ENCODE results near the gene ABCD2. TPM values are rescaled to one million over a fixed set of nuclear protein-coding genes. Genes with fewer than 3 reads are reported as not detected.

ABCD2 gene
- total RNA-seq, 1 experiment from 2014 or later: not detected

GRCh38 chr12:39626033-39626814 is 6.6 kb upstream of the ABCD2 start:
- H3K4me2 ChIP-seq (ENCODE audit: insufficient read depth, insufficient read length, low read length): no peak overlapping the region
- no peak overlapping the region for H3K4ac ChIP-seq (ENCODE audit: low read depth, low read length)
- no peak overlapping the region for H3K27ac ChIP-seq (ENCODE audit: insufficient read length, low read depth, low read length)
- no peak overlapping the region for H4K91ac ChIP-seq (ENCODE audit: insufficient read length, low read depth, low read length)
- Mint-ChIP-seq H3K27me3 (ENCODE audit: low read depth) (no peaks in the 10 kb centered on the region; the same call in 1 of the 2 replicates), H3K9me3 (no peaks in the 10 kb centered on the region; a peak in 1 of 5 replicates), H3K27ac (no peak overlapping the region; a peak in 1 of 7 replicates), H3K36me3 (ENCODE audit: insufficient read depth in 1 of 3, low read depth in 3 of 3) (no peaks in the 10 kb centered on the region), H3K4me3 (no peak overlapping the region), H3K4me1 (peaks cover 6 to 9% of the 10 kb centered on the region in 2 experiments; a peak in 3 of 4 replicates)
- no peaks in the 10 kb centered on the region for H3K4me1 ChIP-seq (ENCODE audit: insufficient read depth, low read length)
- H3T11ph ChIP-seq (ENCODE audit: low read length): no peak overlapping the region
- H3K9me3 ChIP-seq (ENCODE audit: control insufficient read depth, low read depth, low read length): no peaks in the 10 kb centered on the region
- no peak overlapping the region for H2BK15ac ChIP-seq (ENCODE audit: low read depth, low read length)
- H2BK120ac ChIP-seq (ENCODE audit: low read depth, low read length, poor library complexity, severe bottlenecking): no peak overlapping the region
- H2BK12ac ChIP-seq (ENCODE audit: insufficient read length, low read depth, low read length): no peak overlapping the region
- H2BK20ac ChIP-seq (ENCODE audit: low read depth, low read length, poor library complexity, severe bottlenecking): no peak overlapping the region
- H3K79me1 ChIP-seq (ENCODE audit: insufficient read depth, low read depth, low read length, poor library complexity, severe bottlenecking): no peaks in the 10 kb centered on the region
- H3K14ac ChIP-seq (ENCODE audit: insufficient read depth, low read length): no peak overlapping the region
- H3K56ac ChIP-seq (ENCODE audit: insufficient read length, low read depth, low read length): no peak overlapping the region
- no peak overlapping the region for H4K5ac ChIP-seq (ENCODE audit: insufficient read length, low read depth, low read length)
- H3K23me2 ChIP-seq (ENCODE audit: insufficient read length, low read depth, low read length, poor library complexity, severe bottlenecking): no peaks in the 10 kb centered on the region
- H2BK5ac ChIP-seq (ENCODE audit: insufficient read length, low read length): no peak overlapping the region
- H3K27me3 ChIP-seq (ENCODE audit: insufficient read depth, low read length): no peaks in the 10 kb centered on the region
- no peaks in the 10 kb centered on the region for H3K79me2 ChIP-seq (ENCODE audit: insufficient read depth, low read length)
- H2AK5ac ChIP-seq (ENCODE audit: insufficient read length, low read length): no peak overlapping the region
- H3K23ac ChIP-seq (ENCODE audit: insufficient read length, low read depth, low read length): no peak overlapping the region
- H2AFZ ChIP-seq (ENCODE audit: low read length): no peak overlapping the region
- peak; percentile 40; the same call in 1 of the 3 replicates for TF ChIP-seq CTCF (conservative IDR thresholded peaks at IDR 0.05)
- no CpG with 5 or more reads among the region's 20 CpGs for WGBS (ENCODE audit: extremely low coverage, insufficient read length, low lambda C conversion rate)
- no peak overlapping the region for H3K18ac ChIP-seq (ENCODE audit: insufficient read length, low read depth, low read length)
- peak; percentile 84 for DNase-seq
- no peaks in the 10 kb centered on the region for H4K20me1 ChIP-seq (ENCODE audit: control insufficient read depth, insufficient read depth, insufficient read length)
- no peak overlapping the region for H4K8ac ChIP-seq (replicated peaks; ENCODE audit: insufficient read length, low read depth, low read length)
- H3K9ac ChIP-seq (ENCODE audit: extremely low read depth, insufficient read length, low read length): no peak overlapping the region

All from H9 (cell line).